AG09319 (cell line): ENCODE measurements around the gene ZNF41.

Source experiments
- DNase-seq: peaks from one replicate; pipeline ENCODE4 v3.0.0-alpha.2; 2010; ENCODE audit warnings: low read depth; ENCODE audit errors: extremely low read depth
- CTCF ChIP-seq: IDR thresholded peaks from 2 replicates; pipeline ENCODE4 v1.5.1; 2011; ENCODE audit warnings: low read depth, mild to moderate bottlenecking, inconsistent platforms, low read length, moderate library complexity

Gene ZNF41

GRCh38 chrX:47458528-47458927, 24.5 kb downstream of the ZNF41 start:
- DNase-seq: no peak
- TF ChIP-seq CTCF: no peak

DNA sequence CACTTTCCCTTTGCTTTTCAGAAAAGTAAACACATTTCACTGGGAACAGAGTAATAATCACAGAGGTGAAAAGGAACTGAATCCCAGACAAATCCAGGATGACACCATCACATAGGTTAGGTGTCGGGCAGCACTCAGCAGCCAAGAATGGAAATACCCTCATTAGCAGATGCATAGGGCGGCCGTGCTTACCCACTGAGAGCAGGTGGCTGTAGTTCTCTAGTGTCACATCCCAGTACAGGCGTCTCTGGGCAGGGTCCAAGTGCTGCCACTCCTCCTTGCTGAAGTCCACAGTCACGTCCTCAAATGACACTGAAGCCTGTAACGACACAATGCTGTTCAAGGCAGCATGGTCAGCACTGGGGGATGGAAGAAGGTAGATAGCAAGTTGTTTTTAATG, 26.9 kb downstream of the ZNF41 start:
- no peak for DNase-seq
- no peak for TF ChIP-seq CTCF

GRCh38 chrX:47452112-47452511, 30.9 kb downstream of the ZNF41 start:
- DNase-seq: no peak
- TF ChIP-seq CTCF: no peak

DNA sequence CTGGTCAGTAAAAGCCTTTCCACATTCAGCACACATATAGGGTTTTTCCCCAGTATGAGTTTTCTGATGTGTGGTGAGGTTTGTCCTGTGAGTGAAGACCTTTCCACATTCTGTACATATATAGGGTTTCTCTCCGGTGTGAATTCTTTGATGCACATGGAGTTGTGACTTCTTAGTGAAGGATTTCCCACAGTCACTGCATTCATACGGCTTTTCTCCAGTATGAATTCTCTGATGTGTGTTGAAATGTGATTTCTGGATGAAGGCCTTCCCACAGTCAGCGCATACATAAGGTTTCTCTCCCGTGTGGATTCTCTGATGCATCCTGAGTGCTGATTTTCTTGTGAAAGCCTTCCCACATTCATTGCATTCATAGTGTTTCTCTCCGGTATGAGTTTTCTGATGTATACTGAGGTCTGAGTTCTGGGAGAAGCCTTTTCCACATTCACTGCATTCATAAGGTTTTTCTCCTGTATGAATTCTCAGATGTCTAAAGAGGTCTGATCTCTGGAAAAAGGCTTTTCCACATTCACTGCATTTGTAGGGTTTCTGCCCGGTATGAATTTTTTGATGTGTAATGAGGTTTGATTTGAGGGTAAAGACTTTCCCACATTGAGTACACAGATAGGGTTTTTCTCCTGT, 34.7 kb downstream of the ZNF41 start:
- TF ChIP-seq CTCF: no peak
- no peak for DNase-seq

DNA sequence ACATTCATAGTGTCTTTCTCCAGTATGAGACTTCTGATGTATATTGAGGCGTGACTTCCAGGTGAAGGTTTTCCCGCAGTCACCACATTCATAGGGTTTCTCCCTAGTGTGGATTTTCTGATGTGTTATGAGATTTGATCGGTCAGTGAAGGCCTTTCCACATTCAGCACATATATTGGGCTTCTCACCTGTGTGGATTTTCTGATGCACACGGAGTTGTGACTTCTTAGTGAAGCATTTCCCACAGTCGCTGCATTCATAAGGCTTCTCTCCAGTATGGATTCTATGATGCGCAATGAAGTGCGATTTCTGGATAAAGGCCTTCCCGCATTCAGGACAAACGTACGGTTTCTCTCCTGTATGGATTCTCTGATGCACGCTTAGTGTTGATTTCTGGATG, 35.4 kb downstream of the ZNF41 start:
- no peak for DNase-seq
- no peak for TF ChIP-seq CTCF

DNA sequence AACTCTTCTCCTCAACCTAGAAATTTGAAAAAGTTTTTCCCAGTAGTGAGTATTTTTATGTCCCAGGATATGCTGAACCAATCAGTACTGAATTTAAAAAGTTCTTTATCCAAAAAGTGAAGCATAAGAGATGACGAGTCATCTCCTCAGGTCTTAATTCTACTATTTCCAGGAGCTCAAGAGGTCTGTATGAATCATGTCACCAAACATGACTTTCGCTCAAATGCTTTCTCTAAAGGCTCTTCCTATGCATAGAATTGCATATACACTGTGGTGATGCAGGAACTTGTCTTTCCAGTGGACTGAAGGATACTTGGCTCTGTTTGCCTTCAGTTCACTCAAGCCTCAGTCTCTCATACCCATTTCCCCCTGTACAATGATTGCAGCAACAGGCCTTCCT, 36.1 kb downstream of the ZNF41 start:
- no peak for DNase-seq
- no peak for TF ChIP-seq CTCF

DNA sequence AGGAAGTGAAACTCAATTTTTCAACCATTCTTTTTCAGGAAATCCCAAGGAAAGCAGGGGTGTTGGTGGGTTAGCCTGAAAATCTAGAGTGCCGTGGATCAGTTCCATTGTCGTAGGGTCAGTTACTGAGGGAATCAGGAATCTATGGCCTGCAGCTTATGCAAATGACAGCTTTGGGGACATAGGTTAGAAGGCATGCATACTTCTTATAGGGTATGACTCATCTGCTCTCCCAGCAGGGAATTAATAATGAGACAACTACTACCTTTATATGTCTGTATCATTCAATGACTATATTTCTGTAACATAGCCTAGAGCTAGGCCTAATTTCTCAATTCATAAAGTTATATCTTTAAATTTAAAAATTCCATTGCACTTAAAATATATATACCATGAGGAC, 36.6 kb downstream of the ZNF41 start:
- no peak for TF ChIP-seq CTCF
- no peak for DNase-seq
